Urothelium cell line (cell line): ENCODE measurements around the gene TTF1.
"Not testable (repeated sequence)": the region's sequence is repeated elsewhere in the genome, so short reads cannot be mapped to it uniquely, and the experiment has no call there.

Experiments used
- DNase-seq: peaks from one replicate; pipeline ENCODE4 v3.0.0; 2011; ENCODE audit warnings: low spot score, mixed read lengths
- FAIRE-seq: peaks from 2 replicates; lab custom pipeline; 2011; peaks lifted over from hg19 to GRCh38; lab: Jason Lieb, UNC

TTF1 gene

GRCh38 chr9:132412089-132412488 lies 5.4 kb upstream of the TTF1 start:
- peak; percentile 36 for DNase-seq

GRCh38 chr9:132411091-132411508 lies 4.5 kb upstream of the TTF1 start:
- DNase-seq (peak; percentile 74), FAIRE-seq (no peak)

More at GRCh38 chr9:132412089-132412488, 5.4 kb upstream of the TTF1 start:
- no peak for FAIRE-seq

DNA sequence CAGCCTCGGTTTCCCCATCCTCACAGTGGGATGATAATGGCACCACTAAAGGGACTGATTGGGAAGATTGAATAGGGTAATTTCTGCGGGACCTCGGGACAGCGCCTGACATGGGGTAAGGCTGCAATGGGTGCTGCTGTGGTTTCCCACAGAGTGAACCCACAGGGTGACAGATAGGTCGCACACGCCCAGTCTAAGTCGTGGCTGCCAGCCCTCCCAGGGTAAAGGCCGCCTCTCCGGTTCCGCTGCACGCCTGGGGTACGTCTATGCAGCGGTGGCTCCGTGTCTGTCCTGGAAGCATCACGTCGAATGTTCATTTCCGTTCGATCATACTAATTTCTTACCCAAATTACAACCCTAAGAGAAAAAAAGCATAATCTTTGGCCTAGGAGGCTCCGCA lies 4.0 kb upstream of the TTF1 start:
- no peak for FAIRE-seq
- DNase-seq: no peak

- no peak for FAIRE-seq
- DNase-seq: peak; percentile 81
Measured at GRCh38 chr9:132409828-132410528, 3.3 kb upstream of the TTF1 start, which contains the start of gene CFAP77. Gene CFAP77, plus strand, starts transcription at chr9:132410211. Its CDS starts 61 bp downstream, at chr9:132410272.

GRCh38 chr9:132408521-132408920 lies 1.9 kb upstream of the TTF1 start:
- DNase-seq (no peak), FAIRE-seq (no peak)

DNA sequence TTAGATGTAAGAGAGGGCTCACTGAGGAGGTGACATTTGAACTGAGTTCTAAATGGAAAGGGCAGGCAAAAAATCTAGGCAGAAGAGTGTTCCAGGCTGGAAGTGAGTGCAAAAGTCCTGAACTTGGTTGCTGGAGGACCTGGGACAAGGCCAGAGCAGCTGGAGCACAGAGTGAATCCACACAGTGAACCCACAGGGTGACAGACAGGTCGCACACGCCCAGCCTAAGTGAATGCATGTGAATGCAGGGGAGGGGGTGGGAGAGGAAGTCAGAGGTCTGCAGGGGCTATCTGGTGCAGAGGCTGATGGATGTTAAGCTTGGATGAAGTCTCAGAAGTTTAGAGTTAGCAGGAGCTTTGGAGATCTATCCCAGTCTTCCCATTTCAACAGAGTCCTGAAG lies 556 bp upstream of the TTF1 start:
- DNase-seq (no peak), FAIRE-seq (no peak)

DNA sequence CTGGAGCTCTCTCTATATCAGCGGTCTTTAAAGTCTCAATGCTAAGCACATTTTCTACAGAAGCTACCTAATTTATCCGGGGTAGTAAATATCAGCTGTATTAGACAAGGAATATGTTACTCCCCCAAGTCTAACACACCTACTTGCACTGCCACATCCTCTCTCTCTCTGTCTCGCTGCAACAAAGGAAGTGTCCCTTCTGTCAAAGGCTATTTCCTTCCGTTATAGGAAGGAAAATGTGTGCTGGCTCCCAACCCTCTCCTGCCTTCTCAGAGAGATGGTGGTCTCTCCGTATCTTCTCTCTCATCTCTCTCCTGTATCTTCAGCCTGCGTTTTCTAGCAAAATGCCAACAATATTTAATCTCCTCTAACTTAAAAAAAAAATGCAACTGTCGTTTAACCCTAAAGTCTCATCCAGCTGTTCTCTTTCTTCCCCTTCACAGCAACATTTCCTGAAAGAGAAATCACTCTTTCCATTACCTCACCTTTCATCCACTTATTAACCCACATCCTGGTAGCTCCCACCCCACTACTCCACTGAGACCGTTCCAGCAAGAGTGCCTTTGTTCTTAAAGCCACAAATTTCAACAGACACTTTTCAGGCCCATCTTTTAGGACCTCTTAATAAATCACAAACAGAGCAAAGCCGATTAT lies 2.3 kb downstream of the TTF1 start:
- FAIRE-seq (no peak), DNase-seq (no peak)

DNA sequence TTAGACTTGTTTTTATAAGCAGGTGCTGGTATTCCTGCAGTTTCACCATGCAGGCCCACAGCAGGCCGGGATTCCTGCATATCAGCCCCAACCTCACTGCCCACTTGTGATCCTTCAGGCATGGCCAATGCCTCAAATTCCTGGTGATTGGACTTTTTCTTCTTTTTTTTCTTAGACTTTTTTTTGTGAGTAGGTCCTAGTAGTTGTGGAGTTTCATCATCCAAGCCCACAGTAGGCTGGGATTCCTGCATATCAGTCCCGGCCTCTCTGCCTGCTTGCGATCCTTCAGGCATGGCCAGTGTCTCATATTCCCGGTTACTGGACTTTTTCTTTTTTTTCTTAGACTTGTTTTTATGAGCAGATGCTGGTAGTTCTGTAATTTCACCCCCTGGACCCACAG lies 4.8 kb downstream of the TTF1 start:
- DNase-seq: no peak
- FAIRE-seq: no peak

GRCh38 chr9:132395560-132395959 lies 11.1 kb downstream of the TTF1 start:
- no peak for FAIRE-seq

GRCh38 chr9:132391449-132391848 lies 15.2 kb downstream of the TTF1 start:
- FAIRE-seq (no peak), DNase-seq (no peak)

More at GRCh38 chr9:132395560-132395959, 11.1 kb downstream of the TTF1 start:
- DNase-seq: no peak

- no peak for FAIRE-seq
- DNase-seq: no peak
Measured at GRCh38 chr9:132390966-132391365, 15.7 kb downstream of the TTF1 start.

- DNase-seq (no peak), FAIRE-seq (no peak)
Measured at GRCh38 chr9:132387133-132387532, 19.5 kb downstream of the TTF1 start.

- FAIRE-seq (no peak), DNase-seq (no peak)
Measured at GRCh38 chr9:132384376-132384775, 22.3 kb downstream of the TTF1 start.

DNA sequence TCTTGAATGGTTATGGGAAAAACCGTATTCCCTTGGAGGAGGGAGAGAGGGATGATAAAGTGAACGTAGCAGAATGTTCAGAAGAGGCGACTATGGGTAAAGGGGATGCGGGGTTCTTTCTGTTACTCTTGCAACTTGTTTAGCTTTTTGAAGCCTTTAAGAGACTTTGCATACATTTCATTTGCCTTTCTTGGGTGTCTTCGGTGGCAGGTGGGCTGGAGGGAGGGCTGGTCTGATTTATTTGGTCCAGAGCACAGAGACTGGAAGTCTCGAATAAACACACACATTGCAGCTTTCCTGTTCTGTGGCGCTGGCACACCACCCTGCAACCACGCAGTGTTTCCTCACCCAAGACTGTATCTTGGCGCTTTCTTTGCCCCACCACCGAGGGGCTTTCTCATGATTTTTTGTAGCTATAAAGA lies 23.2 kb downstream of the TTF1 start:
- FAIRE-seq (no peak), DNase-seq (no peak)

DNA sequence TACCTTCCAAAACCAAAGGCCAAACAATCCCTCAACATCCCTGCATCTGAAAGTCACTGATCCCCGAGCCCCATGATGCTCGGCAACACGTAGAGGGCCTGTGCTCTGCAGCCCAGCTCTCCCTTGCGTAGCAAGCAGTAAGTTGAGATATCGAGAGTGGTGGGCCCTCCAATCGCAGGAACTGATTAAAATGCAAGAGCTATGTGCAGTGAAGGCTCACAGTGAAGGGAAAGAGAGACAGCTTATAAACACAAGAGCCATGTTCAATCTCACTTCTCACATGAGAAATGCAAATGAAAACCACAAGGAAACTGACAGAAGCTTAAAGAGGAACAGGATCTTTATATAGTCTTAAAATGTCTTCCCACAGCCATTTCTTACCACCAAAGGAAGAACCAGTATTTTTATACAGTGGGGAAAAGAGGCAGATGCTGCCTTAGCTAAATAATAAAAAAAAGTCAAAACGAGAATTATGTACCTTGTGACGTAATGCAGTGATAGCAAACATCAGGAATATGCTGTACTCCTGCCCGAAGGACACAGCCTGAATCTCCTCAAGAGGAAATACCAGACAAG lies 24.6 kb downstream of the TTF1 start:
- no peak for FAIRE-seq
- DNase-seq: no peak

GRCh38 chr9:132378416-132378815 lies 28.2 kb downstream of the TTF1 start:
- DNase-seq: not testable (repeated sequence)
- FAIRE-seq: peak; percentile 35

- peak; percentile 95 for FAIRE-seq
Measured at GRCh38 chr9:132377769-132378168, 28.9 kb downstream of the TTF1 start.

DNA sequence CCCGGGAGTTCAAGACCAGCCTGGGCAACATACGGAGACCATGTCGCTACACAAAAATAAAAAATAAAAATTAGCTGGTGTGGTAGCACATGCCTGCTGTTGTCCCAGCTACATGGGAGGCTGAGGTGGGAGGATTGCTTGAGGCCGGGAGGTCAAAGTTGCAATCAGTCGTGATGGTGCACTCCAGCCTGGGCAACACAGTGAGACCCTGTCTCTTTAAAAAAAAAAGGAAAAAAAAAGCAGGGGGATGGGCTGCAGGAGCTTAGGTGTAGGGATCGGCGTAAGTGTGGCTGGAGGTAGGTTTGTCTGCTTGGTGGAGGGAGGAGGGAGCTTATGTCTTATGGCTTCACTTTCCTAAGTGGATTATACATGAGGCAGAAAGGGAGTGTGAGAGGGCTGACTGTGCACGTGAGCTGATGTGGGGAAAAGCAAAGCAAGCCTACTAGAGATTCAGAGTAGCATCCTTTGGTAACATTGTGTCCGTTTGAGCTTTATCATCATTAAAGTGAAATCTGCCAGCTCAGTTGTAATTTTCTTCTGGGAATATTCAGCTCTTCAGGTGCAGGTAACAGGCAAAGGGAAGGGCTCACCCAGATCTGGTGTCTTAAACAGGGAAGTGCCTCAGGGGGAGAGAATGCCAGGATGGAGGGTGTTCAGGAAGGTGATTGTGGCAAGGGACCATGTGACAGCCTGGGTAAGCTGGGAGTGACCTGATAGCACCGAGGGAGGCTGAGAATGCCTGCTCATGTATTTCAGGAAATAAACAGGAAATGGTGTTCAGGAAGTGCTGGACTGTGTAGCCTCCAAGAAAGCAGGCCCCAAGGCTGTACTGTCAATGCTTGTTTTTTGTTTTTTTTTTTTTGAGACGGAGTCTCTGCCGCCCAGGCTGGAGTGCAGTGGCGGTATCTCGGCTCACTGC lies 34.2 kb downstream of the TTF1 start:
- FAIRE-seq (no peak), DNase-seq (no peak)

More at GRCh38 chr9:132377769-132378168, 28.9 kb downstream of the TTF1 start:
- DNase-seq: not testable (repeated sequence)

GRCh38 chr9:132370592-132370991 lies 36.0 kb downstream of the TTF1 start:
- FAIRE-seq (no peak), DNase-seq (no peak)

DNA sequence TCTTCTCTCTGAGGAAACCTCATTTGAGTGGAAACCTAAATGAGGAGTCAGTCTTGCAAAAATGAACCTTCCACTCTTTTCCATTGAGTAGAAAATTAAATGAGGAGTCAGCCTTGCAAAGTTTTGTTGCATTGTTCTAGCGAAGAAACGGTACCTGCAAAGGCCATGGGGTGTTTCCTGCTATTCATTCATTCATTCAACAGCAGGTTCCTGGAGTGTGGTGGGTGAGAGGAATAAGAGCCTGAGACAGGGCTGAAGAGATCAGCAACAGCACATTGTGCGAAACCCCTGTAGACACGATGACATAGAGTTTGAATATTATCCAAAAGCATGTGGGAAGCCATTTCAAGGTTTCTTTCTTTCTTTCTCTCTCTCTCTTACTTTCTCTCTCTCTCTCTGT lies 37.2 kb downstream of the TTF1 start:
- FAIRE-seq (no peak), DNase-seq (no peak)
